Activated CD4-positive, CD25-positive, alpha-beta regulatory T cell treated with anti-CD3 and anti-CD28 coated beads, Interleukin-2, amount 50 U/mL, for 72 hours (primary cell): ENCODE measurements around the gene ALDH9A1.
A peak's percentile ranks its signal among the peaks of the same experiment; 100 is the strongest.
"Not testable (repeated sequence)": the region's sequence is repeated elsewhere in the genome, so short reads cannot be mapped to it uniquely, and the experiment has no call there.

Experiments
- DNase-seq: peaks from one replicate; pipeline ENCODE4 v3.0.0; 2021

The ALDH9A1 gene

GRCh38 chr1:165697881-165698760, at the start of gene ALDH9A1:
TSS of gene ALDH9A1 (minus strand) at chr1:165698562. CDS start at chr1:165698558, 4 bp downstream.
- DNase-seq = peak; percentile 87

- no peak for DNase-seq
These were observed 49.5 kb upstream of the ALDH9A1 start for GRCh38 chr1:165747632-165748447.

GRCh38 chr1:165744913-165745312, 46.6 kb upstream of the ALDH9A1 start:
- not testable (repeated sequence) for DNase-seq

GRCh38 chr1:165742194-165742593, 43.8 kb upstream of the ALDH9A1 start:
- no peak for DNase-seq

GRCh38 chr1:165738794-165739193, 40.4 kb upstream of the ALDH9A1 start:
- DNase-seq = no peak

GRCh38 chr1:165737196-165737595, 38.8 kb upstream of the ALDH9A1 start:
- no peak for DNase-seq

GRCh38 chr1:165734906-165735305, 36.5 kb upstream of the ALDH9A1 start:
- no peak for DNase-seq

- no peak for DNase-seq
These were observed 28.5 kb upstream of the ALDH9A1 start for GRCh38 chr1:165726841-165727240.

GRCh38 chr1:165726169-165726568, 27.8 kb upstream of the ALDH9A1 start:
- DNase-seq = no peak

- no peak for DNase-seq
These were observed 19.7 kb upstream of the ALDH9A1 start for GRCh38 chr1:165717918-165718515.

- not testable (repeated sequence) for DNase-seq
These were observed 18.1 kb upstream of the ALDH9A1 start for GRCh38 chr1:165716265-165717051.

GRCh38 chr1:165712764-165713163, 14.4 kb upstream of the ALDH9A1 start:
- DNase-seq = no peak

- DNase-seq = no peak
These were observed 9.8 kb upstream of the ALDH9A1 start for GRCh38 chr1:165707984-165708706.

GRCh38 chr1:165703648-165704047, 5.3 kb upstream of the ALDH9A1 start:
- no peak for DNase-seq

- not testable (repeated sequence) for DNase-seq
These were observed 3.6 kb upstream of the ALDH9A1 start for GRCh38 chr1:165701922-165702321.

- no peak for DNase-seq
These were observed 1.2 kb upstream of the ALDH9A1 start for GRCh38 chr1:165699577-165699976.

- DNase-seq = no peak
These were observed 345 bp upstream of the ALDH9A1 start for GRCh38 chr1:165698761-165699052.

- no peak for DNase-seq
These were observed 876 bp downstream of the ALDH9A1 start for GRCh38 chr1:165697491-165697880.

- no peak for DNase-seq
These were observed 1.7 kb downstream of the ALDH9A1 start for GRCh38 chr1:165696625-165697100.

GRCh38 chr1:165695031-165695430, 3.3 kb downstream of the ALDH9A1 start:
- DNase-seq = no peak

GRCh38 chr1:165688046-165688445, 10.3 kb downstream of the ALDH9A1 start:
- no peak for DNase-seq

- DNase-seq = no peak
These were observed 11.4 kb downstream of the ALDH9A1 start for GRCh38 chr1:165686971-165687433.
